ENCODE data around the gene DAB2IP.

GRCh38 chr9:121732389-121732788, 81.0 kb downstream of the DAB2IP start:
- TF ChIP-seq CTCF (conservative IDR thresholded peaks at IDR 0.05; ENCODE audit: low read length) (no peak), EZH2phosphoT487 (IDR thresholded peaks at IDR 0.05; ENCODE audit: borderline replicate concordance) (no peak)
